ENCODE measurements around the gene FTO.

Gene FTO

DNA sequence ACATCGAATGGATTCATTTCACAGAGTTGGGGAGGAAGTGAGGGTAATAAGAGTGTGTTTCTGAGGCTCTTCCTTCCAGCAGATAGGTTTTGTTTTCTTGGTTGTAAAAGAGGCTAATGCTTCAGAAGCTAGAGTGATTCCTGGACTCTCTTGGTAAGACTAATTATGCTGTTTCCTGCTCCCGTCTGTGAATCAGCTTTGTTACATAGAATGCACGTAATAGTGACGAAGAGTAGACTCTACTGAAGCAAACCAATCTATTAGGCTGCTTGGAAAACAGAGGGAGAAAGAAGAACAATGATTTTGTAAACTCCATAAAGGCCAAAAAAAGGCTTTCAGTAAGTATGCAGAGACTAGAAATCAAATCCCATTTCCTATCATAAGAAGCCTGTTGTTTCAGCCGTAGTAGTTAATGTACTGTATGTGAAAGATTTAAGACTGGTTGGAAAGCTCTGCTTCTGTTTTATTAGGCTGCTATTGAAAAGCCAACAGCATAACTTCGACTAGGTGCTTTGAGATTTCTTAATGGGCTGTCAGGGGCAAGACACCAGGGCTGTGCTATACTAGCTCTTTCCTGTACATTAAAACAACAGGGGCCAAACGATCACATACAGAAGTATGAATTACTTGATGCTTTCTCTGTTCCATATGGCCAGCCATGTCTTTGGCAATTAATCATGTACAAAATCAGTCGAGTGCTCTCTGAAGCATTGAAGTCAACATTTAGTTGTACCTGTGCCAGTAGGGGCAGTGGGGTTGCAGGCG is 219.0 kb downstream of the FTO start:
- no peak overlapping the region for H3K4me3 ChIP-seq (ENCODE audit: low read length)
- no peak for TF ChIP-seq ZNF274 (IDR thresholded peaks at IDR 0.05; ENCODE audit: low read depth, low read length)

DNA sequence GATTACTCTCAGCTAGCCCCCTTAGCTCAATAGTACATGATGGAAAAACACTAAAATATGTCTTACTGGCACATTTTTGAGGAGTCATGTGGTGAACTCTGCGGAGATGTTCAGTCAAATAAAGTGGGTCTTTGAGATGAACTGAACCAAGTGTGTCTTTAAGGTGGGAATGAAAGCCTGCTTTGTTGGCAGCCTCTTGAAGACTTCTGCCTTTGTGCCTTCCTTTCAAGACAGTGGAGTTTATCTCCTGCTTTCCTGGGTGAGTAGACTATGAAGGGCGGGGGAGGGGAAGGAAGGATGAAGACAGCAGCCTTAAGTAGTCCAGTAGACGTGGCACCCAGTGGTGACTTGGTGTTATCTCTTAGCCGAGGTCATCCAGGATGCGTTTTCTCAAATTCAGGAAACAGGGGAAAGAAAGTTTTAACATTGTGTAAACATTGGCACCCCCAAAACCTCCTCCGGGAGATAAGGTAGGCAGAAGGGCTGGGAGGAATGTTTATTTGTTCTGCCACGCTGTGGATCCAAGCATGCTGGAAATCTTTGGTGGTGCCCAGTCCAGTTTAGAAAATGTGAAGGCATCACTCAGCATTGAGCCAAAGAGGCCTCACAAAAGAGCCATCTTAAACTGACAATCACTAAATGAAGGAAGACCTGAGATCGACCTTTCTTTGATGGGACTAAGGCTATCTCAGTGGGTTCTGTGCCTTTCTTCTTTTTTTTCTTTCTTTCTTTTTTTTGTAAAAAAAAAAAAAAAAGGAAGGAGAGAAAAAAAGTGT is 220.6 kb downstream of the FTO start:
- no peak for TF ChIP-seq ZNF274 (IDR thresholded peaks at IDR 0.05; ENCODE audit: low read depth, low read length)

DNA sequence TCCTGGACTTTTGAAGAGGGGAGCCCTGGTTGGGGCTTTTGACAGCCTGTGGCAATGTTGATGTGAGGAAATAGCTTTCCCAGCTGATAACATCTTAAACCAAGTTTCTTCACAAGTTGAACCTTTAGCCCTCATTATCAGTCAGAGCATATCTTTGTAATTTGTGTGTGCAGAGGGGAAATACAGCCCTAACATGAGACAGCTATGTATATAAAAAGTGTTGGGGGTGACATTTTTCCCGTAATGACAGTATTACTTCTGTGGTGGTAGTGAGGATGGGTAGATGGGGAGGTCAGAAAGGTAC is 221.1 kb downstream of the FTO start:
- no peak overlapping the region for H3K4me3 ChIP-seq (ENCODE audit: low read length)
- TF ChIP-seq ZNF274 (IDR thresholded peaks at IDR 0.05; ENCODE audit: low read depth, low read length) = no peak

More for the DNA sequence above, 220.6 kb downstream of the FTO start:
- H3K4me3 ChIP-seq (ENCODE audit: low read length) = no peak overlapping the region

DNA sequence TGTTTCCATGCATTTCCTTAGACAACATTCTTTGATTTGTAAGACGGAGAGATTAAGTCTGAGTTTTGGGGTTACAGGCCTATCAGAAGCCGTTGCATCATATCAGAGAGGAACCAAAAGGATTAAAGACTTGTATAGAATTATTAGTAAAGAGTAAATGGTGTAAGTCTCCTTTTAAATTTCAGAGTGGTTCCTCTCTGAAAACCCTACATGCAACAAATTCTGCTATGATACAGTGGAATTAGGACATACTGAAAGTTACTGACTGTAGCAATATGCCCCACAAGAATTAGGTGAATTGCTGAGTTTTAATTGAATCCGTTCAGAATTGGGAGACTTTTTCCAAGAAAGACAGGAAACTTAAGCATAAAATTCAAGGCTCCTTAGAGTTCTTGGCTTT is 221.6 kb downstream of the FTO start:
- no peak for TF ChIP-seq ZNF274 (IDR thresholded peaks at IDR 0.05; ENCODE audit: low read depth, low read length)
- H3K4me3 ChIP-seq (ENCODE audit: low read length) = no peak overlapping the region

DNA sequence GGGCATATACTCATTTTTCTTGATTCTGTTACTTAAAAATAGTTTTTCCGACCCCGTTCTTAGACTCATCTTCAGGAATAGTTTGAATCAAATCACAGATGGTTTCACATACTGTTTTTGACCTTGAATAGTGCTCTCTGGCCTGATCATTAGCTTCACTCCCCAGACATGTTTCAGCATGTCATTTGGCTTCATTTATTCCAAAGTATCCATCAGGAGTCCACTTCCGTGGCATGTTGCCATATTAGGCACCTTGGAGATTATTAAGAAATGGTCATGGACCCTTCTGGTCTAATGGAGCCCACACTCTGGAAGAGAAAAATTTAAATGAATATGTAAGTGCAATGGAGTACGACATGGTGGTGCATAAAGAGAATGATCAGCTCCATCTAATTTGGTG is 222.3 kb downstream of the FTO start:
- no peak for TF ChIP-seq ZNF274 (IDR thresholded peaks at IDR 0.05; ENCODE audit: low read depth, low read length)
- no peak overlapping the region for H3K4me3 ChIP-seq (ENCODE audit: low read length)

DNA sequence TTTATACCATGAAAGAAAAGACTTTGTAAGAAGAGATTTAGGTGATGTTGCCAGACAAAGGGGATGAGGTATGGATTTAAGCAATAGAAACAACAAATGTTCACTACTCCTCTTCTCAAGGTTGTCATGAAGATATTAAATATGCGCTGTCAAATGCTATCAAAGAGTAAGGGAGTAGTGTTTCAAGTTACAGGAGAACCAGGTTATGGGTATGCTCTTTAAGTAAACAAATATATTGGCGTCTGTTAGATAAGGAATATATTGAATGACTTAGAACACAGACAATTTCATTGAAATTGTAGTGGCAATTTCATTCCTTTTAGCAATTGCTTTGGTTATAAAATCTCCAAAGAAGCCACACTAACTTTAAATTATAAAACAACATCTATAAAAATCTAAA is 229.0 kb downstream of the FTO start:
- no peak overlapping the region for H3K4me3 ChIP-seq (ENCODE audit: low read length)
- no peak for TF ChIP-seq ZNF274 (IDR thresholded peaks at IDR 0.05; ENCODE audit: low read depth, low read length)

DNA sequence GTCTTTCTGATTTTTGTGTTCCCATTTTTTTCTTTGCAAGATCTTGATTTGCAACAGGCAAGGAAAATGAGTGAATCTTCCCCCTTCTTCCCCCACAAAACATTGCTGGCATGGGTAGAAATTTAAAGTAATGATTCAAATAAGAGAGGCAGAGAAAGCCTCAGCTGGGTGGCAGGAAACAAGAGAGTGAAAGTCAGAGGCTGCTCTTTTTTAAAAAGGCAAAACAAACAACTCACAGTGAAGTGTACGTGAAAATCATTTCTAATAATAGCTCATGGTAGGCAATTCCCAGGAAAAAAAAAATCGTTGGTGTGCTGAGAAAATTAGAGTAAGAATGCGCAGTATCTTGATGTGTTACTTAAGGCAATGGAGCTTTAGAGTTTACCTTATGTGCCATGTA is 229.5 kb downstream of the FTO start:
- TF ChIP-seq ZNF274 (IDR thresholded peaks at IDR 0.05; ENCODE audit: low read depth, low read length) = no peak
- no peak overlapping the region for H3K4me3 ChIP-seq (ENCODE audit: low read length)

DNA sequence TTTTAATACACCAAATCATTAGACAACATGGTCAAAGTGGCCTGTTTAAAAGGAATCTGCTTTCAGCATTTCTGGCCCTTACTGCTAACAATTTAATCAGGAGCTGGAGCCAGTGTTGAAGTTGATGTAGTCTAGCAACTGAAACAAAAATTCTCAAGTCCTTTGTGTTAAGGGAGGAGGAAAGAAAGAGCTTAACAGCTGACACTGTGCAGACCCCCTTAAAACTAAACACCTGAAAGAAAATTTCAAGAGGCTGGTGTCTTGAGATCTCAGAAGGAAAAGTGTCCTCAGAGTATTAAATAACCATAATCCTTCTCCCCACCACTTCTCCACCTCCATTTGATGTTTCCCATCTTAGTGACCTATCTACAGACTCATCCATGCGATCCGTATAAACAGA is 232.1 kb downstream of the FTO start:
- H3K4me3 ChIP-seq (ENCODE audit: low read length) = no peak overlapping the region
- no peak for TF ChIP-seq ZNF274 (IDR thresholded peaks at IDR 0.05; ENCODE audit: low read depth, low read length)

DNA sequence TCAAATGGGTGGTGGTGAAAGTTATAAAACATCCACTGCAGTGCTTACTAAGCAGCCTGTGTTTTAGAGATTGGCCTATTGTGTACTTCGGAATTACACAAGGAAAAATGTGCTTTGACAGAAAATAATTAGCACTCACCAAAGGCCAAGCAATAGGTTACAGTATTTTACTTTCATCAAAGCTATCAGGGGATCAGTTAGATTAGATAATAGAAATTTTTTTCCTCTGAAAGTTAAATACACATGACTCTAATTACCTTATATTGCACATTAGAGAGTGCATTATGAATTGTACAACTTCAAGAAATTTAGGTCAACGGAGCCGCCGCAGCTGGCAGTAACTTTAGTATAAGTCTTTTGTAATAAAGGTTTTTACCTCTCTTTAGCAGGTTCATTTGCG is 232.6 kb downstream of the FTO start:
- no peak for TF ChIP-seq ZNF274 (IDR thresholded peaks at IDR 0.05; ENCODE audit: low read depth, low read length)
- no peak overlapping the region for H3K4me3 ChIP-seq (ENCODE audit: low read length)

DNA sequence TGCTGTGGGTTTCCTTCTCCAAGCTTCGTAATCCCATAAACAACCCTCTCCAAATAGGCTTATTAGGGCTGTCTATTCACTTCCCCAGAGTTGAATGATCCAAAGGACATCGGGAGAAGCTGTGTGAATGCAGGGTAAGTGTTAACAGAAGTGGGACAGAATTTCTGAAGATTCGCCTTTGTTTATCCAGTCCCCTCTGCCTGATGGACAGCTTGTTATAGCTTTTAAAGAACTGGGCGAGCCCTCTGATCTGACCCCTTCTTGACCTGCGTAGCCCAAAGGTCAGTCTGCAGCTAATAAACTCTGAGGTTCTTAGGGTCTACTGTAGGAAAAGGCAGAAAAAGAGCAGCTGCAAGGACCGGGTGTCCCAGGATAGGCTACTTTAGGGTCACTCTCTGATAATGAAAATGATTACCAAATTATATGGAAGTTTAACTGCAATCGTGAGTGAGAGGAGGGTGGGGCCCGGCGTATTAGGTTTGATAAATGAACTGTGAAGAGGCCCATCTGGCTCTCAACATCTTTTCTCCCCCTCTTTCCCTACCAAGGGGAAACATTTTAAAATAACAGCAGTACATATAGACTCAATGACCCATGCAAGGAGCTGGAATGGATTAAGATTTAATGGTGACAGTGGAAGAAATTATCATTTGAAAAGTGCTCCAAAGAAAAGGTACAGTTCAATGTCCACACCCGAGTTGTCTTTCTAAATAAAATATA is 233.4 kb downstream of the FTO start:
- no peak overlapping the region for H3K4me3 ChIP-seq (ENCODE audit: low read length)
- no peak for TF ChIP-seq ZNF274 (IDR thresholded peaks at IDR 0.05; ENCODE audit: low read depth, low read length)

DNA sequence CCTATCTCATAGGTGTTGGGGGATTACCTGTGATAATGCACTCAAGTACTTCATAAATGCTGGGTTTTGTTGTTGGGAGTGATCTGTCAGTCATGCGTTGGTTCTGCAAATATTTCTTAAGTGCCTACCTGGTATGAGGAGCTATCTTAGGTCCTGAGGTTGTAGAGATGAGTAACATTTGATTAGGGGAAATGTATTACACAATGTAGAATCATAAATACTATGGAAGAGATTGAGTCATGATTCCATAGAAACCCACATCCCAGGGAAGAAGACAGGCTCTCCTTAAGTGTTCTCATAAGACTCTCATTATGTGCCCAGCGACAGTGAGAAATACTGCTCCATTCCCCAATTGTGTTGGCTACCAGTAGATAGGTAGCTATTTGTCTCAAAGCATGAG is 240.1 kb downstream of the FTO start:
- TF ChIP-seq ZNF274 (IDR thresholded peaks at IDR 0.05; ENCODE audit: low read depth, low read length) = no peak
- H3K4me3 ChIP-seq (ENCODE audit: low read length) = no peak overlapping the region

DNA sequence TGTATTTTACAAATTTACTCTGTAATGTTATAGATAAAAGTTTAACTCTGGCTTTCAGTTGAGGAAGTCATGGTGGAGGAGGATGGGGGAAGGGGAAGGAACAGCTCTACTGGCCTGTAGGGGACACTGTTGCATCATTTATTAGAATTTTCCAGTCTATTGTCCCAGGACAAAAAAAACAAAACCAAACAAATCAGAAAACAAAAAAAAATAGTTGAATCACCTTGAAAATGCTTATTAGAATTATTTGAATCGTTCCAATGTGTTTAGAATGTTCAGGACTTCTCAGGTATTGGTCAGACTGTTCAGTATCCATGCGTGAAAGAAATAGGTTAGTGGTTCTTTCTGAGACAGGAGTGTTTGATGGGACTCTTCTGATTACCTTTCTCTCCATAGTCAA is 242.0 kb downstream of the FTO start:
- no peak overlapping the region for H3K4me3 ChIP-seq (ENCODE audit: low read length)
- TF ChIP-seq ZNF274 (IDR thresholded peaks at IDR 0.05; ENCODE audit: low read depth, low read length) = no peak

DNA sequence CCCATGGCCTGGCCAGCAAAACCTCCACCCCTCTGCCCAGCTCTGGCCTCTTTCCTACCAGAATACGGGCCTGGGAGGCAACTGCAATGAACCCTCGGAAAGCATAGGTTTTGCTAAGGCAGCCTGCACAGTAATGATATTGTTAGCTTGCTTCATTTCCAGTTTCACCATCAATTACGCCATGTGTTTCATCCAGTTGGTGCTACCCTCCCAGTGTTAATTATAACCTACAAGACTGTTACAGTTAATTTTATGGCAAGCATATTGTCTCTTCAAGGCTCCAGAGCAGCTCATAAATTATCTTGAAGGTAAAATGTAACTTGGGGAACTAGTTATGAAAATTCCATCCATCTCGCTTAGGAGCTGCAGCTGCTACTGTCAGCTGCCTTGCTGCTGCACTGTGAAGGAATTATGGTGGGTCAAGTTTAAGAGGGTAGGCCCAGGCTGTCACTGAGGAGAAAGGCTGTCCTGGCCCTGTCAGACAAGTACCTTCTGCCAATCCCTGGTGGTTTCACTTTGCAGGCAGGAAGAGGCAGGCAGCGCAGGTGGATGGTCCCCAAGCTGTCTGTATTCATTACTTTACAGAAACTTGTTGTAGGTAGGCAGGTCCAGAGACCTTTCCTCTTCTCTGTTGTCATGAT is 242.9 kb downstream of the FTO start:
- no peak for TF ChIP-seq ZNF274 (IDR thresholded peaks at IDR 0.05; ENCODE audit: low read depth, low read length)
- no peak overlapping the region for H3K4me3 ChIP-seq (ENCODE audit: low read length)

DNA sequence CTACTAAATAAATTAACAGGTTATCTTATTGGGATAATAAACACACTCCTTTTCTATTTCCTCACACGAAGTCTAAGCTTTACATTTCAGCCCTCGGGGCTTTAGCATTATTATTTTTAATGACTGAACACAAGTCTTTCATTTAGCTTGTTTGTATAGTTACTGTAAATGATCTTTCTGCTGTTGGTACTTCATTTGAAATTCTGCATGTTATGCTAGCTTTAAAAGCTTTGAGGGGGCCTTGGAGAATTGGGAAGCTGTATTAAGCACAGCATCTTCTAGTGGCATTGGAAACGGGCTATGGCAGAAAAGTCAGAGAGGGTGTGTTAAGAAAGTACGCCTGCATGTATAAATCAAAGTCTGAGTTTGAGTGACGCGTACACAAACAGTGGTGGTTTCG is 243.7 kb downstream of the FTO start:
- H3K4me3 ChIP-seq (ENCODE audit: low read length) = no peak overlapping the region
- no peak for TF ChIP-seq ZNF274 (IDR thresholded peaks at IDR 0.05; ENCODE audit: low read depth, low read length)

All from GM08714 (cell line).